SK-N-SH (cell line): ENCODE data around the gene KIF3C. TPM values are rescaled to one million over a fixed set of nuclear protein-coding genes. Genes with fewer than 3 reads are reported as not detected.

Experiments used
- CTCF ChIA-PET: fragments of 300-600, 350-600 bp; formaldehyde crosslinking; extraction: SDS; loops from one replicate; lab custom pipeline; 2021; lab: Yijun Ruan, JAX
- POLR2A ChIA-PET: fragments of 350-600 bp; sonication (Branson Sonifier 250); formaldehyde crosslinking; extraction: SDS; loops from one replicate; lab custom pipeline; 2020; ENCODE audit warnings: antibody characterized with exemption, inconsistent platforms; lab: Yijun Ruan, JAX
- DNase-seq: peaks from one replicate; pipeline ENCODE4 v3.0.0; 2012
- H2AFZ ChIP-seq: fragments of 200-600 bp; sonication (generic); 2 replicates; pipeline ENCODE4 v1.8.1; 2016; ENCODE audit warnings: antibody characterized with exemption, mild to moderate bottlenecking, low read depth
- H3F3A ChIP-seq: fragments of 200-600 bp; sonication (generic); replicated peaks from 2 replicates; pipeline ENCODE3; 2016; ENCODE audit warnings: antibody characterized with exemption, mild to moderate bottlenecking; ENCODE audit not compliant: insufficient read depth
- H3K27ac ChIP-seq, 2 experiments: fragments of 200-500 bp in 1 of 2; fragments of 200-600 bp in 1 of 2; sonication (Bioruptor generic) in 1 of 2; sonication (generic), shearing (Covaris generic) in 1 of 2; 2 replicates each; pipeline versions ENCODE4 v1.5.1 to v1.6.1; 2014 to 2016; ENCODE audit warnings: low read depth in 2 of 2, inconsistent platforms in 1 of 2, low read length in 1 of 2, mild to moderate bottlenecking in 1 of 2, mixed read lengths in 1 of 2
- H3K27me3 ChIP-seq: fragments of 200-600 bp; sonication (generic), shearing (Covaris generic); 2 replicates; pipeline ENCODE4 v1.6.1; 2016; ENCODE audit warnings: mixed run types; ENCODE audit not compliant: insufficient read depth
- H3K36me3 ChIP-seq, 2 experiments: fragments of 200-500 bp in 1 of 2; fragments of 200-600 bp in 1 of 2; sonication (Bioruptor generic) in 1 of 2; sonication (generic) in 1 of 2; replicated peaks in 1 of 2; 2 replicates each; pipeline versions ENCODE3 to v1.5.1; 2014 to 2016; ENCODE audit warnings: low read length in 1 of 2, mild to moderate bottlenecking in 1 of 2; ENCODE audit not compliant: insufficient read depth in 2 of 2, control insufficient read depth in 1 of 2
- H3K4me1 ChIP-seq, 2 experiments: fragments of 200-500 bp in 1 of 2; fragments of 200-600 bp in 1 of 2; sonication (Bioruptor generic) in 1 of 2; sonication (generic), shearing (Covaris generic) in 1 of 2; 2 replicates each; pipeline versions ENCODE4 v1.5.1 to v1.6.1; 2014 to 2016; ENCODE audit warnings: low read depth in 1 of 2, low read length in 1 of 2, mixed run types in 1 of 2; ENCODE audit not compliant: insufficient read depth in 2 of 2, control insufficient read depth in 1 of 2
- H3K4me2 ChIP-seq: fragments of 200-600 bp; sonication (generic), shearing (Covaris generic); 2 replicates; pipeline ENCODE4 v1.6.1; 2017; ENCODE audit warnings: mixed run types
- H3K4me3 ChIP-seq, 2 experiments: fragments of 200-500 bp in 1 of 2; fragments of 200-600 bp in 1 of 2; sonication (Bioruptor generic) in 1 of 2; sonication (generic), shearing (Covaris generic) in 1 of 2; 2 replicates each; pipeline versions ENCODE4 v1.5.1 to v1.8.1; 2014 to 2016; ENCODE audit warnings: low read depth in 2 of 2, inconsistent platforms in 1 of 2, low read length in 1 of 2, mild to moderate bottlenecking in 1 of 2, mixed read lengths in 1 of 2, moderate library complexity in 1 of 2
- H3K79me2 ChIP-seq: fragments of 200-600 bp; sonication (generic); 2 replicates; pipeline ENCODE4 v1.8.1; 2017; ENCODE audit warnings: mild to moderate bottlenecking; ENCODE audit not compliant: insufficient read depth
- H3K9ac ChIP-seq: fragments of 200-600 bp; sonication (generic); 2 replicates; pipeline ENCODE4 v1.6.1; 2017; ENCODE audit warnings: mixed run types
- H3K9me2 ChIP-seq: fragments of 200-600 bp; sonication (generic); 2 replicates; pipeline ENCODE4 v1.6.1; 2017; ENCODE audit warnings: mixed run types
- H3K9me3 ChIP-seq: fragments of 200-600 bp; sonication (generic); 2 replicates; pipeline ENCODE4 v1.6.1; 2017; ENCODE audit warnings: mixed run types, mild to moderate bottlenecking, moderate library complexity
- H4K20me1 ChIP-seq: fragments of 200-600 bp; sonication (generic); 2 replicates; pipeline ENCODE4 v1.6.1; 2017; ENCODE audit warnings: mild to moderate bottlenecking, mixed run types; ENCODE audit not compliant: insufficient read depth
- CHD2 ChIP-seq: fragments of 150-350 bp; IDR thresholded peaks from 2 replicates; pipeline ENCODE4 v1.6.1; 2018; ENCODE audit warnings: low read length; ENCODE audit not compliant: partially characterized antibody
- ELF1 ChIP-seq: IDR thresholded peaks from 2 replicates; pipeline ENCODE4 v1.4.0; 2012
- EZH2phosphoT487 ChIP-seq: fragments of 200-600 bp; sonication (generic); IDR thresholded peaks from 2 replicates; pipeline ENCODE4 v1.6.1; 2017; ENCODE audit warnings: low read depth, mixed run types, mild to moderate bottlenecking, antibody characterized with exemption, moderate library complexity, borderline replicate concordance
- FOSL2 ChIP-seq: IDR thresholded peaks from 2 replicates; pipeline ENCODE4 v1.4.0; 2012; ENCODE audit warnings: low read depth, mild to moderate bottlenecking, moderate library complexity, borderline replicate concordance
- GATA2 ChIP-seq: sonication (generic); formaldehyde crosslinking; IDR thresholded peaks from 2 replicates; pipeline ENCODE4 v1.5.0; 2020; ENCODE audit warnings: mild to moderate bottlenecking, missing genetic modification reagents
- NFIC ChIP-seq: IDR thresholded peaks from 2 replicates; pipeline ENCODE4 v1.4.0; 2012; ENCODE audit warnings: borderline replicate concordance
- NRF1 ChIP-seq: IDR thresholded peaks from 2 replicates; pipeline ENCODE4 v1.6.1; 2012; ENCODE audit warnings: low read depth, mild to moderate bottlenecking, low read length
- POLR2AphosphoS5 ChIP-seq: IDR thresholded peaks from 2 replicates; pipeline ENCODE4 v1.6.1; 2012; ENCODE audit warnings: low read depth, low read length
- SIN3A ChIP-seq: IDR thresholded peaks from 2 replicates; pipeline ENCODE4 v1.6.1; 2012; ENCODE audit warnings: low read depth, mild to moderate bottlenecking, low read length, moderate library complexity, borderline replicate concordance
- TAF1 ChIP-seq: IDR thresholded peaks from 2 replicates; pipeline ENCODE4 v1.6.1; 2012; ENCODE audit warnings: low read depth, mild to moderate bottlenecking, low read length, moderate library complexity, borderline replicate concordance
- TCF12 ChIP-seq: IDR thresholded peaks from 2 replicates; pipeline ENCODE4 v1.4.0; 2012
- YY1 ChIP-seq: IDR thresholded peaks from 2 replicates; pipeline ENCODE4 v1.4.0; 2012; ENCODE audit warnings: low read depth, mild to moderate bottlenecking
- WGBS: methylation state at CpG from one replicate; pipeline ENCODE4 v1.1.6; 2017; ENCODE audit warnings: low lambda C conversion rate; 5-methylcytosine and 5-hydroxymethylcytosine counted together
- polyA plus RNA-seq, 3 experiments: library from polyadenylated mRNA; depleted of rRNA; stranded (reverse); fragments of >200 nt; gene quantifications; 2 replicates each; pipeline ENCODE4 v1.2.3, GENCODE V29; 2012
- TF ChIP-seq, protein P1 (sequence below): IDR thresholded peaks from 2 replicates; pipeline ENCODE4 v1.4.0; 2012; ENCODE audit warnings: low read depth, borderline replicate concordance
- TF ChIP-seq, protein P2 (sequence below): fragments of 150-350 bp; IDR thresholded peaks from 2 replicates; pipeline ENCODE4 v1.6.1; 2017; ENCODE audit warnings: antibody characterized with exemption, low read length, low read depth, borderline replicate concordance
- TF ChIP-seq, protein P3 (sequence below): fragments of 150-350 bp; IDR thresholded peaks from 2 replicates; pipeline ENCODE4 v1.6.1; 2016; ENCODE audit warnings: mild to moderate bottlenecking, low read depth, low read length
- TF ChIP-seq, protein P4 (sequence below): IDR thresholded peaks from 2 replicates; pipeline ENCODE4 v1.4.0; 2012; ENCODE audit warnings: low read depth
- TF ChIP-seq, protein P5 (sequence below): IDR thresholded peaks from 2 replicates; pipeline ENCODE4; 2012

Gene KIF3C
- polyA plus RNA-seq, 1 of the 3 experiments (the other 2 are of a cell fraction): 29.5 TPM

DNA sequence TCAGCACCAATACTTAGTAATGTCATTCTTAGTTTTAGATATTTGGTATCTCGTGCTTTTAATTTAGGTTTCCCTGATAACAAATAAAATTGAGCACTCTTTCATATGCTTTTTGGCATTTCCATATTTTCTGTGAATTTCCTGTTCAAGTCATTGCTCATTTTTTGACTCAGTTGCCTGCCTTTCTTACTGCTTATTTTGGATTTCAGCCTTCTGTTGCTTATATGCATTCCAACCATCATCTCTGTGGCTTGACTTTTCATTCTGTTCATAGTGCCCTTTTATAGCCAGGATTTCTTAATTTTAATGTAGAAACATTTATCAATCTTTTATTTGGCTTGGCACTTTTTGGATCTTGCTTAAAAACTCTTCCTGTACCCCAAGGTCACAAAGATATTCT is 14.5 kb upstream of the KIF3C start (continued):
- TF ChIP-seq, protein P1, sequence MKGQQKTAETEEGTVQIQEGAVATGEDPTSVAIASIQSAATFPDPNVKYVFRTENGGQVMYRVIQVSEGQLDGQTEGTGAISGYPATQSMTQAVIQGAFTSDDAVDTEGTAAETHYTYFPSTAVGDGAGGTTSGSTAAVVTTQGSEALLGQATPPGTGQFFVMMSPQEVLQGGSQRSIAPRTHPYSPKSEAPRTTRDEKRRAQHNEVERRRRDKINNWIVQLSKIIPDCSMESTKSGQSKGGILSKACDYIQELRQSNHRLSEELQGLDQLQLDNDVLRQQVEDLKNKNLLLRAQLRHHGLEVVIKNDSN: no peak
- TF ChIP-seq, all 33 proteins: peak for 0

DNA sequence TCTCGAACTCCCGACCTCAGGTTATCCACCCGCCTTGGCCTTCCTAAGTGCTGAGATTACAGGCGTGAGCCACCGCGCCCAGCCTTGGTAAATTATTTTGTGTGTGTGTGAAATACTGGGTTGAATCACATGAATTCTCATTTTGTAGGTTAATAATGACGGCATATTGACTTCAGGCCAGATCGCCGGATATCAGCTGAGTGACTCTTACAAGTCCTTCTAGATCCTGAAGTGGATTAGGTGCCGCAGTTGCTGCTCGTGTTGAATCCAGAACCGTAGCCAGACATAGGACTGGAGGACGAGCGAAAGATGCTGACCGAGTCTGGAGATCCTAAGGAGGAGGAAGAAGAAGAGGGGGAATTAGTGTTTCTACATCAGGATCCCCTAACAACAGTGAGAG is 12.2 kb upstream of the KIF3C start:
- no peak for DNase-seq
- 92% methylated on average over 15 of the region's 15 CpGs for WGBS
- Histone ChIP-seq H3K27me3 (no peaks in the 10 kb centered on the region), H2AFZ (no peak overlapping the region), H3K9ac (no peak overlapping the region), H3K36me3 (no peaks in the 10 kb centered on the region), H3K4me2 (no peak overlapping the region), H3K9me2 (no peaks in the 10 kb centered on the region), H3F3A (peaks cover 33% of the 10 kb centered on the region), H3K79me2 (no peaks in the 10 kb centered on the region)
- ChIA-PET CTCF (interaction anchor here (0.8 to 1.5 kb wide), 4 partner anchors 9 to 151 kb away, joined by 3 read pairs; no protein-coding TSS in a partner anchor), POLR2A (no interaction called here)
- TF ChIP-seq, protein P1: no peak
- TF ChIP-seq SIN3A: no peak
- no peak for TF ChIP-seq ELF1
- TF ChIP-seq NRF1: no peak
- TF ChIP-seq TAF1: no peak
- TF ChIP-seq, all 33 proteins: peak for 0
- Histone ChIP-seq H3K4me1 (peaks cover 0 to 5% of the 10 kb centered on the region in 2 experiments; a peak in 1 of 4 replicates), H3K4me3 (no peak overlapping the region), H3K27ac (no peak overlapping the region), H3K9me3 (no peaks in the 10 kb centered on the region), H4K20me1 (no peaks in the 10 kb centered on the region)

DNA sequence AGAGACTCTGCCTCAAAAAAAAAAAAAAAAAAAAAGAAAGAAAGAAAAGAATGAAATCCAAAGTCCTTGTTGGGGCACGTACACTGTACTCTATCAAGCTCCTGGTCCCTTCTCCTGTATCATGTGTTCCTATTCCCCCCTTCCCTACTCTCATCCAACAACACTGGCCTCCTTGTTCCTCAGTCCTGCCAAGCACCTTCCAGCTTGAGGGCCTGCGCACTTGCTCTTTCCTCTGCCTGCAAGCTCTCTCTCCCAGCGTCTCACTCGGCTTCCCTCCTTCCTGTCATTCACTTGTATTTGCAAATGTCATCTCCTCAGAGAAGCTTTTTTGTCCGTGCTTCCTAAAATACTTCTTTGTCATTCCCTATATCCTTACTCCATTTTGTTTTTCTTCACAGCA is 10.8 kb upstream of the KIF3C start:
- no peak for DNase-seq
- POLR2A ChIA-PET: no interaction called here
- 90% methylated on average over 5 of the region's 5 CpGs for WGBS
- no peaks in the 10 kb centered on the region for H3K9me3 ChIP-seq
- no peak overlapping the region for H3K9ac ChIP-seq
- no peaks in the 10 kb centered on the region for H3K27me3 ChIP-seq
- no peaks in the 10 kb centered on the region for H3K79me2 ChIP-seq
- CTCF ChIA-PET: interaction anchor here (1.0 to 4.1 kb wide), 7 partner anchors 9 to 152 kb away, joined by 3 to 29 read pairs (median 7); partner anchors contain the start of gene KIF3C
- no peak overlapping the region for H3K4me2 ChIP-seq
- H3K9me2 ChIP-seq: no peaks in the 10 kb centered on the region
- H3F3A ChIP-seq: peaks cover 22% of the 10 kb centered on the region
- no peaks in the 10 kb centered on the region for H3K36me3 ChIP-seq
- H3K4me3 ChIP-seq: no peak overlapping the region
- H3K4me1 ChIP-seq: peaks cover 0 to 5% of the 10 kb centered on the region in 2 experiments; a peak in 1 of 4 replicates
- no peak overlapping the region for H2AFZ ChIP-seq
- H3K27ac ChIP-seq: no peak overlapping the region
- no peaks in the 10 kb centered on the region for H4K20me1 ChIP-seq
- TF ChIP-seq ELF1 (no peak), FOSL2 (no peak), POLR2AphosphoS5 (no peak), EZH2phosphoT487 (no peak), TCF12 (no peak), TAF1 (no peak), YY1 (no peak), GATA2 (CRISPR knock-in tag) (no peak), CHD2 (no peak), NFIC (no peak), SIN3A (no peak)
- TF ChIP-seq, protein P2, sequence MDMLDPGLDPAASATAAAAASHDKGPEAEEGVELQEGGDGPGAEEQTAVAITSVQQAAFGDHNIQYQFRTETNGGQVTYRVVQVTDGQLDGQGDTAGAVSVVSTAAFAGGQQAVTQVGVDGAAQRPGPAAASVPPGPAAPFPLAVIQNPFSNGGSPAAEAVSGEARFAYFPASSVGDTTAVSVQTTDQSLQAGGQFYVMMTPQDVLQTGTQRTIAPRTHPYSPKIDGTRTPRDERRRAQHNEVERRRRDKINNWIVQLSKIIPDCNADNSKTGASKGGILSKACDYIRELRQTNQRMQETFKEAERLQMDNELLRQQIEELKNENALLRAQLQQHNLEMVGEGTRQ: no peak
- TF ChIP-seq, protein P3, sequence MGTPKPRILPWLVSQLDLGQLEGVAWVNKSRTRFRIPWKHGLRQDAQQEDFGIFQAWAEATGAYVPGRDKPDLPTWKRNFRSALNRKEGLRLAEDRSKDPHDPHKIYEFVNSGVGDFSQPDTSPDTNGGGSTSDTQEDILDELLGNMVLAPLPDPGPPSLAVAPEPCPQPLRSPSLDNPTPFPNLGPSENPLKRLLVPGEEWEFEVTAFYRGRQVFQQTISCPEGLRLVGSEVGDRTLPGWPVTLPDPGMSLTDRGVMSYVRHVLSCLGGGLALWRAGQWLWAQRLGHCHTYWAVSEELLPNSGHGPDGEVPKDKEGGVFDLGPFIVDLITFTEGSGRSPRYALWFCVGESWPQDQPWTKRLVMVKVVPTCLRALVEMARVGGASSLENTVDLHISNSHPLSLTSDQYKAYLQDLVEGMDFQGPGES: no peak
- TF ChIP-seq, protein P4, sequence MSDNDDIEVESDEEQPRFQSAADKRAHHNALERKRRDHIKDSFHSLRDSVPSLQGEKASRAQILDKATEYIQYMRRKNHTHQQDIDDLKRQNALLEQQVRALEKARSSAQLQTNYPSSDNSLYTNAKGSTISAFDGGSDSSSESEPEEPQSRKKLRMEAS: no peak
- TF ChIP-seq, protein P1: no peak
- TF ChIP-seq, protein P5, sequence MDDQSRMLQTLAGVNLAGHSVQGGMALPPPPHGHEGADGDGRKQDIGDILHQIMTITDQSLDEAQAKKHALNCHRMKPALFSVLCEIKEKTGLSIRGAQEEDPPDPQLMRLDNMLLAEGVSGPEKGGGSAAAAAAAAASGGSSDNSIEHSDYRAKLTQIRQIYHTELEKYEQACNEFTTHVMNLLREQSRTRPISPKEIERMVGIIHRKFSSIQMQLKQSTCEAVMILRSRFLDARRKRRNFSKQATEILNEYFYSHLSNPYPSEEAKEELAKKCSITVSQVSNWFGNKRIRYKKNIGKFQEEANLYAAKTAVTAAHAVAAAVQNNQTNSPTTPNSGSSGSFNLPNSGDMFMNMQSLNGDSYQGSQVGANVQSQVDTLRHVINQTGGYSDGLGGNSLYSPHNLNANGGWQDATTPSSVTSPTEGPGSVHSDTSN: no peak
